K562 (cell line): ENCODE results near the gene PTH2. TPM values are rescaled to one million over a fixed set of nuclear protein-coding genes. Genes with fewer than 3 reads are reported as not detected.
A peak's percentile ranks its signal among the peaks of the same experiment; 100 is the strongest.

Source experiments
- ATF4 ChIP-seq: fragments of 450-650 bp; formaldehyde crosslinking; IDR thresholded peaks from 2 replicates; pipeline ENCODE4 v1.4.0; 2022; ENCODE audit warnings: mild to moderate bottlenecking, moderate library complexity
- C11orf30 ChIP-seq: fragments of 450-650 bp; IDR thresholded peaks from 2 replicates; pipeline ENCODE4 v1.6.1; 2016; ENCODE audit warnings: low read depth, mild to moderate bottlenecking
- EHMT2 ChIP-seq: fragments of 450-650 bp; IDR thresholded peaks from 2 replicates; pipeline ENCODE4 v1.6.1; 2018; ENCODE audit warnings: antibody characterized with exemption
- MAX ChIP-seq: sonication (generic); formaldehyde crosslinking; IDR thresholded peaks from 2 replicates; pipeline ENCODE4 v1.9.0; 2022; ENCODE audit warnings: mild to moderate bottlenecking, missing genetic modification reagents
- NCOA1 ChIP-seq: fragments of 450-650 bp; IDR thresholded peaks from 2 replicates; pipeline ENCODE4 v1.6.1; 2016; ENCODE audit warnings: low read depth
- NFE2 ChIP-seq: IDR thresholded peaks from 2 replicates; pipeline ENCODE4 v1.6.1; 2014; ENCODE audit warnings: antibody characterized with exemption, low read depth
- NFIC ChIP-seq: fragments of 450-650 bp; IDR thresholded peaks from 2 replicates; pipeline ENCODE4 v1.6.1; 2017; ENCODE audit warnings: mild to moderate bottlenecking, inconsistent platforms
- PURB ChIP-seq: sonication (generic); formaldehyde crosslinking; IDR thresholded peaks from 2 replicates; pipeline ENCODE4 v1.9.0; 2021; ENCODE audit warnings: low read depth, mild to moderate bottlenecking, missing genetic modification reagents
- RAD21 ChIP-seq, 2 experiments: fragments of 250-450 bp in 1 of 2; fragments of 450-650 bp in 1 of 2; sonication (Bioruptor Pico) in 1 of 2; formaldehyde crosslinking in 1 of 2; IDR thresholded peaks in 1 of 2; conservative IDR thresholded peaks in 1 of 2; 2 replicates each; pipeline versions ENCODE4 v1.4.0 to v1.8.0; 2020 to 2022; ENCODE audit warnings: mild to moderate bottlenecking in 2 of 2, moderate library complexity in 1 of 2
- RBM34 ChIP-seq: fragments of 200-400 bp; formaldehyde crosslinking; IDR thresholded peaks from 2 replicates; pipeline ENCODE4 v1.6.1; 2018; ENCODE audit warnings: low read length, borderline replicate concordance; ENCODE audit not compliant: insufficient read depth
- SMARCA5 ChIP-seq: fragments of 450-650 bp; IDR thresholded peaks from 2 replicates; pipeline ENCODE4 v1.6.1; 2016
- TCFL5 ChIP-seq: fragments of 250-450 bp; sonication (Bioruptor Pico); conservative IDR thresholded peaks from 2 replicates; pipeline ENCODE4 v1.6.1; 2021; ENCODE audit warnings: mild to moderate bottlenecking, moderate library complexity, matching md5 sums
- TSC22D4 ChIP-seq: fragments of 450-650 bp; IDR thresholded peaks from 2 replicates; pipeline ENCODE4 v1.6.1; 2016; ENCODE audit warnings: missing genetic modification characterization, missing biosample characterization, control low read depth
- TSHZ1 ChIP-seq: fragments of 250-450 bp; sonication (Bioruptor Pico); IDR thresholded peaks from 2 replicates; pipeline ENCODE4 v1.4.0; 2020; ENCODE audit warnings: mild to moderate bottlenecking, moderate library complexity
- ZEB2 ChIP-seq: fragments of 450-650 bp; IDR thresholded peaks from 2 replicates; pipeline ENCODE4 v1.6.1; 2016
- ZNF174 ChIP-seq: fragments of 250-450 bp; sonication (Bioruptor Pico); IDR thresholded peaks from 2 replicates; pipeline ENCODE4 v1.4.0; 2020; ENCODE audit warnings: mild to moderate bottlenecking
- ZNF311 ChIP-seq: fragments of 250-450 bp; sonication (Bioruptor Pico); IDR thresholded peaks from 2 replicates; pipeline ENCODE4 v1.4.0; 2020; ENCODE audit warnings: mild to moderate bottlenecking, moderate library complexity
- ZNF707 ChIP-seq: fragments of 250-450 bp; sonication (Bioruptor Pico); conservative IDR thresholded peaks from 2 replicates; pipeline ENCODE4 v1.8.0; 2022; ENCODE audit warnings: inconsistent platforms, mild to moderate bottlenecking, moderate library complexity
- ZNF780A ChIP-seq: fragments of 250-450 bp; sonication (Bioruptor Pico); IDR thresholded peaks from 2 replicates; pipeline ENCODE4 v1.5.0; 2021; ENCODE audit warnings: mild to moderate bottlenecking
- ZZZ3 ChIP-seq: fragments of 450-650 bp; IDR thresholded peaks from 2 replicates; pipeline ENCODE4 v1.6.1; 2016; ENCODE audit warnings: antibody characterized with exemption, mild to moderate bottlenecking, moderate library complexity
- polyA plus RNA-seq, 8 experiments: library from polyadenylated mRNA; depleted of rRNA in 4 of 8; stranded (reverse) in 5 of 8; unstranded in 3 of 8; fragments of >200 nt; fragmentation: Nextera tagmentation in 2 of 8; fragmentation: Illumina TruSeq in 1 of 8; extraction: Ambion mirVana in 2 of 8; extraction: Trizol in 1 of 8; gene quantifications; 2 replicates each; pipeline versions ENCODE4 v1.2.1 to v1.2.3, GENCODE V29; 2011 to 2014; ENCODE audit warnings: inconsistent platforms in 1 of 8, missing spikeins in 1 of 8
- total RNA-seq, 7 experiments: library from RNA; depleted of rRNA in 6 of 7; stranded (reverse); fragments of >200 nt in 6 of 7; fragmentation: Illumina TruSeq in 2 of 7; extraction: Trizol in 2 of 7; gene quantifications; 2 replicates each; pipeline versions ENCODE4 v1.2.1 to v1.2.3, GENCODE V29; 2011 to 2021; ENCODE audit warnings: low replicate concordance in 1 of 7
- TF ChIP-seq, protein P1 (sequence below): sonication (generic); formaldehyde crosslinking; IDR thresholded peaks from 2 replicates; pipeline ENCODE4 v1.8.0; 2022; ENCODE audit warnings: mild to moderate bottlenecking, low read depth, missing genetic modification reagents
- TF ChIP-seq, protein P2 (sequence below): sonication (generic); IDR thresholded peaks from 2 replicates; pipeline ENCODE4 v1.6.1; 2016
- TF ChIP-seq, protein P3 (sequence below): fragments of 250-450 bp; sonication (Bioruptor Pico); IDR thresholded peaks from 2 replicates; pipeline ENCODE4 v1.8.0; 2022; ENCODE audit warnings: inconsistent platforms, mild to moderate bottlenecking, moderate library complexity, borderline replicate concordance

Gene PTH2
- total and polyA plus RNA-seq, 9 of the 15 experiments (the other 6 are each of a cell fraction or from before 2014, with no cell fraction given) = 1.3 TPM; not detected in 8

- TF ChIP-seq, protein P1, sequence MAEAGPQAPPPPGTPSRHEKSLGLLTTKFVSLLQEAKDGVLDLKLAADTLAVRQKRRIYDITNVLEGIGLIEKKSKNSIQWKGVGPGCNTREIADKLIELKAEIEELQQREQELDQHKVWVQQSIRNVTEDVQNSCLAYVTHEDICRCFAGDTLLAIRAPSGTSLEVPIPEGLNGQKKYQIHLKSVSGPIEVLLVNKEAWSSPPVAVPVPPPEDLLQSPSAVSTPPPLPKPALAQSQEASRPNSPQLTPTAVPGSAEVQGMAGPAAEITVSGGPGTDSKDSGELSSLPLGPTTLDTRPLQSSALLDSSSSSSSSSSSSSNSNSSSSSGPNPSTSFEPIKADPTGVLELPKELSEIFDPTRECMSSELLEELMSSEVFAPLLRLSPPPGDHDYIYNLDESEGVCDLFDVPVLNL = no peak
- TF ChIP-seq TSC22D4 (tag) (no peak), ZNF780A (CRISPR knock-in tag) (no peak), ATF4 (CRISPR knock-in tag) (no peak), ZZZ3 (no peak), TSHZ1 (CRISPR knock-in tag) (no peak), C11orf30 (peak; percentile 47; the same call in 1 of the 2 replicates), PURB (CRISPR knock-in tag) (no peak), NFIC (no peak), EHMT2 (no peak), ZNF174 (no peak), ZNF707 (no peak), ZNF311 (CRISPR knock-in tag) (no peak), NCOA1 (no peak), ZEB2 (no peak), SMARCA5 (no peak), TCFL5 (CRISPR knock-in tag) (no peak), MAX (no peak), RBM34 (no peak), NFE2 (0 out of 2 replicates have a peak, but pooled peaks have one; percentile 42), RAD21 (CRISPR knock-in tag; conservative IDR thresholded peaks at IDR 0.05 in 1 of 2, IDR thresholded peaks at IDR 0.05 in 1 of 2) (no peak)
- TF ChIP-seq, protein P2, sequence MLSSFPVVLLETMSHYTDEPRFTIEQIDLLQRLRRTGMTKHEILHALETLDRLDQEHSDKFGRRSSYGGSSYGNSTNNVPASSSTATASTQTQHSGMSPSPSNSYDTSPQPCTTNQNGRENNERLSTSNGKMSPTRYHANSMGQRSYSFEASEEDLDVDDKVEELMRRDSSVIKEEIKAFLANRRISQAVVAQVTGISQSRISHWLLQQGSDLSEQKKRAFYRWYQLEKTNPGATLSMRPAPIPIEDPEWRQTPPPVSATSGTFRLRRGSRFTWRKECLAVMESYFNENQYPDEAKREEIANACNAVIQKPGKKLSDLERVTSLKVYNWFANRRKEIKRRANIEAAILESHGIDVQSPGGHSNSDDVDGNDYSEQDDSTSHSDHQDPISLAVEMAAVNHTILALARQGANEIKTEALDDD = no peak
- TF ChIP-seq, protein P3, sequence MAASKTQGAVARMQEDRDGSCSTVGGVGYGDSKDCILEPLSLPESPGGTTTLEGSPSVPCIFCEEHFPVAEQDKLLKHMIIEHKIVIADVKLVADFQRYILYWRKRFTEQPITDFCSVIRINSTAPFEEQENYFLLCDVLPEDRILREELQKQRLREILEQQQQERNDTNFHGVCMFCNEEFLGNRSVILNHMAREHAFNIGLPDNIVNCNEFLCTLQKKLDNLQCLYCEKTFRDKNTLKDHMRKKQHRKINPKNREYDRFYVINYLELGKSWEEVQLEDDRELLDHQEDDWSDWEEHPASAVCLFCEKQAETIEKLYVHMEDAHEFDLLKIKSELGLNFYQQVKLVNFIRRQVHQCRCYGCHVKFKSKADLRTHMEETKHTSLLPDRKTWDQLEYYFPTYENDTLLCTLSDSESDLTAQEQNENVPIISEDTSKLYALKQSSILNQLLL (CRISPR knock-in tag) = no peak
Measured at GRCh38 chr19:49456326-49456725, 33.1 kb upstream of the PTH2 start (continued).
